ENCODE results near the gene AGPS.

Gene AGPS

DNA sequence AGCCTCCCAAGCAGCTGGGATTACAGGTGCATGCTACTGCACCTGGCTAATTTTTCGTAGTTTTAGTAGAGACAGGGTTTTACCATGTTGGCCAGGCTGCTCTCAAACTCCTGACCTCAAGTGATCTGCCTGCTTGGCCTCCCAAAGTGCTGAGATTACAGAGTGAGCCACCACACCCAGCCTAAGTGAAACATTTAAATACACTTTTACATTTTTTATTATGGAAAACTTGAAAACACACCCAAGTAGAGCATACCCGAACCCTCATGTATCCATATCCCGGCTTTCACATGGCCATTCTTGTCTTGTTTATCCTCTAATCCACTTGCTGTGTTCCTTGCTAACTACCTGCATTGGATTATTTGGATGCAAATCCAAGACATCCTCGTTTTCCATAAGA is 13.2 kb upstream of the AGPS start:
- Histone ChIP-seq H3K4me2 (ENCODE audit: low read length) (no peak overlapping the region), H3K9me3 (ENCODE audit: insufficient read depth, low read length) (no peaks in the 10 kb centered on the region), H3K27ac (ENCODE audit: low read length) (no peak overlapping the region), H3K79me2 (ENCODE audit: low read length) (no peaks in the 10 kb centered on the region), H3K27me3 (ENCODE audit: low read depth, low read length) (no peaks in the 10 kb centered on the region), H2AFZ (ENCODE audit: low read depth, low read length) (no peak overlapping the region), H3K9ac (ENCODE audit: low read length) (no peak overlapping the region), H4K20me1 (ENCODE audit: insufficient read depth, low read length) (no peaks in the 10 kb centered on the region), H3K36me3 (replicated peaks; ENCODE audit: low read depth, low read length) (no peaks in the 10 kb centered on the region), H3K4me1 (ENCODE audit: low read length) (peaks cover 7% of the 10 kb centered on the region), H3K4me3 (ENCODE audit: low read length) (no peak overlapping the region)
- TF ChIP-seq EZH2phosphoT487 (IDR thresholded peaks at IDR 0.05; ENCODE audit: low read depth) (no peak), CTCF (IDR thresholded peaks at IDR 0.05; ENCODE audit: low read depth, low read length) (no peak)

GRCh38 chr2:177380181-177380580 is 12.4 kb upstream of the AGPS start:
- H3K27me3 ChIP-seq (ENCODE audit: low read depth, low read length), result no peaks in the 10 kb centered on the region
- no peak overlapping the region for H3K4me3 ChIP-seq (ENCODE audit: low read length)
- no peaks in the 10 kb centered on the region for H3K36me3 ChIP-seq (replicated peaks; ENCODE audit: low read depth, low read length)
- H2AFZ ChIP-seq (ENCODE audit: low read depth, low read length), result no peak overlapping the region
- H3K79me2 ChIP-seq (ENCODE audit: low read length), result no peaks in the 10 kb centered on the region
- no peak overlapping the region for H3K27ac ChIP-seq (ENCODE audit: low read length)
- TF ChIP-seq EZH2phosphoT487 (IDR thresholded peaks at IDR 0.05; ENCODE audit: low read depth) (no peak), CTCF (IDR thresholded peaks at IDR 0.05; ENCODE audit: low read depth, low read length) (no peak)
- no peak overlapping the region for H3K4me2 ChIP-seq (ENCODE audit: low read length)
- H3K9me3 ChIP-seq (ENCODE audit: insufficient read depth, low read length), result no peaks in the 10 kb centered on the region
- H4K20me1 ChIP-seq (ENCODE audit: insufficient read depth, low read length), result no peaks in the 10 kb centered on the region
- peaks cover 9% of the 10 kb centered on the region for H3K4me1 ChIP-seq (ENCODE audit: low read length)
- H3K9ac ChIP-seq (ENCODE audit: low read length), result no peak overlapping the region

DNA sequence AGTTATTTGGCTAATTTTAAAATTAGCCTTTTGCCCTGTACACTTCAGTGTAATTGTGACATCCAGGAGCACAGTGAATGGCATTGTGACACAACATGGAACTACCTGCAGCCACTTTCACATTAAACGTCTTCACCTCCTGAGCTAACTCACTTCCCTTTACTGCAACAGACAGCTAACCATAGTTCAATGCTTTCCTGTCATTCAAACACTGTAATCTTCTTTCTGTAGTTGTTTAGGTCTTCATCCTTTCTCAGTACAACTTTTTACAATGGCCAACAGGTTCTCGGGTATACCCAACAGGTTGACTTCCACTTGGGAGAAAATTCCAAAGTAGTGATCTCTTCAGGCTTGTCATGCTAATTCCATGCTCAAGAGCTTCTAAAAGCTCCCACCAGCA is 8.6 kb upstream of the AGPS start:
- Histone ChIP-seq H3K4me1 (ENCODE audit: low read length) (peaks cover 9% of the 10 kb centered on the region), H3K9me3 (ENCODE audit: insufficient read depth, low read length) (no peaks in the 10 kb centered on the region), H3K9ac (ENCODE audit: low read length) (no peak overlapping the region), H3K27ac (ENCODE audit: low read length) (no peak overlapping the region), H4K20me1 (ENCODE audit: insufficient read depth, low read length) (no peaks in the 10 kb centered on the region), H2AFZ (ENCODE audit: low read depth, low read length) (no peak overlapping the region), H3K4me2 (ENCODE audit: low read length) (peak overlapping the region; percentile 15; the same call in 1 of the 2 replicates), H3K4me3 (ENCODE audit: low read length) (no peak overlapping the region), H3K27me3 (ENCODE audit: low read depth, low read length) (no peaks in the 10 kb centered on the region), H3K79me2 (ENCODE audit: low read length) (no peaks in the 10 kb centered on the region), H3K36me3 (replicated peaks; ENCODE audit: low read depth, low read length) (no peaks in the 10 kb centered on the region)
- TF ChIP-seq EZH2phosphoT487 (IDR thresholded peaks at IDR 0.05; ENCODE audit: low read depth), result no peak
- no peak for TF ChIP-seq CTCF (IDR thresholded peaks at IDR 0.05; ENCODE audit: low read depth, low read length)

DNA sequence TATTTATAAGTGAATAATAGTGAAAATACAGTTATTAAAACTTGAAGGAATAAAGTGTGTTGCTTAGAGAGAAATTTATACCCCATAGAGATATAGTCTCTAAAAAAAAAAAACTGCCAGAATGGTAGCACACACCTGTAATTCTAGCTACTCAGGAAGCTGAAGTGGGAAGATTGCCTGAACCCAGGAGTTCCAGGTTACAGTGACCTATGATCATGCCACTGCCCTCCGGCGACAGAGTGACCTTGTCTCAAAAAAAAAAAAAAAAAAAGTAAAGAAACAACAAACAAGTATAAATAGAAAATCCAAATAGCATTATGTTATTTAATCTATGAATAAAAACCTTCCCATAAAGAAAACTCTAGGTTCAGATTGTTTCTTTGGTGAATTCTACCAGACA is 7.4 kb upstream of the AGPS start:
- peaks cover 9% of the 10 kb centered on the region for H3K4me1 ChIP-seq (ENCODE audit: low read length)
- H3K4me2 ChIP-seq (ENCODE audit: low read length), result no peak overlapping the region
- no peak overlapping the region for H3K27ac ChIP-seq (ENCODE audit: low read length)
- TF ChIP-seq CTCF (IDR thresholded peaks at IDR 0.05; ENCODE audit: low read depth, low read length) (no peak), EZH2phosphoT487 (IDR thresholded peaks at IDR 0.05; ENCODE audit: low read depth) (no peak)
- no peaks in the 10 kb centered on the region for H4K20me1 ChIP-seq (ENCODE audit: insufficient read depth, low read length)
- H2AFZ ChIP-seq (ENCODE audit: low read depth, low read length), result no peak overlapping the region
- no peak overlapping the region for H3K4me3 ChIP-seq (ENCODE audit: low read length)
- no peaks in the 10 kb centered on the region for H3K36me3 ChIP-seq (replicated peaks; ENCODE audit: low read depth, low read length)
- no peak overlapping the region for H3K9ac ChIP-seq (ENCODE audit: low read length)
- no peaks in the 10 kb centered on the region for H3K27me3 ChIP-seq (ENCODE audit: low read depth, low read length)
- H3K9me3 ChIP-seq (ENCODE audit: insufficient read depth, low read length), result no peaks in the 10 kb centered on the region
- no peaks in the 10 kb centered on the region for H3K79me2 ChIP-seq (ENCODE audit: low read length)

Measured in OCI-LY3 (cell line).